Measurements from ENCODE around the gene VAV3.
A peak's percentile ranks its signal among the peaks of the same experiment; 100 is the strongest.

Gene VAV3

GRCh38 chr1:107831921-107832320 is 133.1 kb downstream of the VAV3 start:
- DNase-seq = no peak

GRCh38 chr1:107830526-107830925 is 134.5 kb downstream of the VAV3 start:
- DNase-seq = no peak

GRCh38 chr1:107830075-107830474 is 134.9 kb downstream of the VAV3 start:
- no peak for DNase-seq

GRCh38 chr1:107829036-107829770 is 135.8 kb downstream of the VAV3 start:
- DNase-seq = peak; percentile 66

GRCh38 chr1:107824946-107825345 is 140.0 kb downstream of the VAV3 start:
- no peak for DNase-seq

GRCh38 chr1:107821340-107821739 is 143.6 kb downstream of the VAV3 start:
- DNase-seq = no peak

- no peak for DNase-seq
Observed at GRCh38 chr1:107820801-107821200, 144.2 kb downstream of the VAV3 start.

- no peak for DNase-seq
Observed at GRCh38 chr1:107817935-107818334, 147.0 kb downstream of the VAV3 start.

GRCh38 chr1:107817206-107817605 is 147.8 kb downstream of the VAV3 start:
- no peak for DNase-seq

- DNase-seq = no peak
Observed at GRCh38 chr1:107810291-107810951, 154.6 kb downstream of the VAV3 start.

- DNase-seq = no peak
Observed at GRCh38 chr1:107807855-107808254, 157.1 kb downstream of the VAV3 start.

GRCh38 chr1:107807405-107807804 is 157.6 kb downstream of the VAV3 start:
- no peak for DNase-seq

- no peak for DNase-seq
Observed at GRCh38 chr1:107806902-107807301, 158.1 kb downstream of the VAV3 start.

GRCh38 chr1:107804741-107805140 is 160.2 kb downstream of the VAV3 start:
- DNase-seq = no peak

GRCh38 chr1:107804134-107804533 is 160.8 kb downstream of the VAV3 start:
- peak; percentile 75 for DNase-seq

GRCh38 chr1:107803579-107803978 is 161.4 kb downstream of the VAV3 start:
- no peak for DNase-seq

- DNase-seq = no peak
Observed at GRCh38 chr1:107802654-107803053, 162.3 kb downstream of the VAV3 start.

- no peak for DNase-seq
Observed at GRCh38 chr1:107795994-107796393, 169.0 kb downstream of the VAV3 start.

GRCh38 chr1:107795441-107795840 is 169.5 kb downstream of the VAV3 start:
- DNase-seq = no peak

GRCh38 chr1:107794571-107794970 is 170.4 kb downstream of the VAV3 start:
- no peak for DNase-seq

GRCh38 chr1:107793896-107794453 is 171.0 kb downstream of the VAV3 start:
- no peak for DNase-seq

- no peak for DNase-seq
Observed at GRCh38 chr1:107791348-107791747, 173.6 kb downstream of the VAV3 start.

GRCh38 chr1:107789817-107790524 is 175.0 kb downstream of the VAV3 start:
- no peak for DNase-seq

Data from GF-D8 (cell line).